ENCODE data around the gene CST5.
A peak's percentile ranks its signal among the peaks of the same experiment; 100 is the strongest.

The CST5 gene

DNA sequence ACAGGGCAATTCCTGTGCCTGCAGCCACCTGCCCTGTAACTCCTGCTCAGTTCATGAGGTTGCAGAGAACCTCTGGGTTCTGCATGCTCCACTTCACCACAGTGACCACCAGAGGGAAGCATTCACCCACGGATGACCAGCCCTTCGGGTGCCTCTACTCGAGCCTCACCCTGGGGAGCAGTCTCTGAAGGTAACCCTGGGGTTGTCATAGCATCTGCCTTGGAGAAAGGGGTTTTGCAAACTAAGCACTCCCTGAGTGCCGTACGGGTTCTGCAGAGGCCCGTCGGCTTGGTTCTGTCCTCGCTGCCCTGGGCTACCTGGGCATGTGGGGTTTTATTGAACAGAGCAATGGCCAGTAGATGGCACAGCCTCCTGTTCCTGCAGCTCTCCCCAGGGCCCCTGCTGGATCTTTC lies 10.2 kb upstream of the CST5 start:
- POLR2A ChIA-PET, result no interaction called here
- DNase-seq (ENCODE audit: extremely low spot score), result peak; percentile 28
- TF ChIP-seq SP1 (IDR thresholded peaks at IDR 0.05) (no peak), ELF4 (IDR thresholded peaks at IDR 0.05) (no peak), ARNT (IDR thresholded peaks at IDR 0.05) (no peak), SUZ12 (IDR thresholded peaks at IDR 0.05) (no peak), LEF1 (IDR thresholded peaks at IDR 0.05; ENCODE audit: borderline replicate concordance) (no peak), FOXK2 (IDR thresholded peaks at IDR 0.05) (no peak)
- TF ChIP-seq, protein P1, sequence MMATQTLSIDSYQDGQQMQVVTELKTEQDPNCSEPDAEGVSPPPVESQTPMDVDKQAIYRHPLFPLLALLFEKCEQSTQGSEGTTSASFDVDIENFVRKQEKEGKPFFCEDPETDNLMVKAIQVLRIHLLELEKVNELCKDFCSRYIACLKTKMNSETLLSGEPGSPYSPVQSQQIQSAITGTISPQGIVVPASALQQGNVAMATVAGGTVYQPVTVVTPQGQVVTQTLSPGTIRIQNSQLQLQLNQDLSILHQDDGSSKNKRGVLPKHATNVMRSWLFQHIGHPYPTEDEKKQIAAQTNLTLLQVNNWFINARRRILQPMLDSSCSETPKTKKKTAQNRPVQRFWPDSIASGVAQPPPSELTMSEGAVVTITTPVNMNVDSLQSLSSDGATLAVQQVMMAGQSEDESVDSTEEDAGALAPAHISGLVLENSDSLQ (IDR thresholded peaks at IDR 0.05), result no peak
- CTCF ChIA-PET, result interaction anchor here (0.6 to 0.7 kb wide), 2 partner anchors 16 to 1105 kb away, joined by 3 read pairs; no protein-coding TSS in a partner anchor

DNA sequence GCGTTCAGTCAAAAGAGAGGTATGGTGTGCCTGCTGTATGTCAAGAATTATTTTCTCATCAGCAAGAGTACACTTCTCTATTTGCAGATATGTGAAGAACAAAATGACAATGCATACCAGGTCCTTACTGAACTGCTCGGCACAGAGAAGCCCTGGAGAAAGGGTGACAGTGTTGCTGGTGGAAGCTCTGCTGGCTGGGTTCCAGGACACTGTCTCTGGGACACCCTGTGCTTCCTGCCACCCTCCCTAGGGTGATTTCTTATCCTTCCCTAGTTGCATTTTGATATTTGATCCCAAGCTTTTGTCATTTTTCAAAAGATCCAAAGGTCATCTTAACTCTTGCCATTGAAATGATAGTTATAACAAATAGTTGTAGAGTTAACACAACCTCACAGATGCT lies 8.3 kb upstream of the CST5 start:
- DNase-seq (ENCODE audit: extremely low spot score), result no peak
- TF ChIP-seq FOXM1 (IDR thresholded peaks at IDR 0.05; ENCODE audit: borderline replicate concordance) (no peak), BHLHE40 (IDR thresholded peaks at IDR 0.05; ENCODE audit: borderline replicate concordance) (no peak), ZNF384 (IDR thresholded peaks at IDR 0.05) (no peak), TARDBP (IDR thresholded peaks at IDR 0.05) (no peak), SP1 (IDR thresholded peaks at IDR 0.05) (no peak), FOXA1 (IDR thresholded peaks at IDR 0.05) (no peak), ARNT (IDR thresholded peaks at IDR 0.05) (no peak), NFRKB (IDR thresholded peaks at IDR 0.05) (no peak), LEF1 (IDR thresholded peaks at IDR 0.05; ENCODE audit: borderline replicate concordance) (no peak), ELF4 (IDR thresholded peaks at IDR 0.05) (no peak), L3MBTL2 (conservative IDR thresholded peaks at IDR 0.05) (no peak), CTBP1 (IDR thresholded peaks at IDR 0.05; ENCODE audit: borderline replicate concordance) (no peak), FOXK2 (IDR thresholded peaks at IDR 0.05) (no peak), HDGF (IDR thresholded peaks at IDR 0.05; ENCODE audit: borderline replicate concordance) (no peak), SUZ12 (IDR thresholded peaks at IDR 0.05) (no peak)
- TF ChIP-seq, protein P1 (IDR thresholded peaks at IDR 0.05), result no peak
- ChIA-PET CTCF (no interaction called here), POLR2A (no interaction called here)

DNA sequence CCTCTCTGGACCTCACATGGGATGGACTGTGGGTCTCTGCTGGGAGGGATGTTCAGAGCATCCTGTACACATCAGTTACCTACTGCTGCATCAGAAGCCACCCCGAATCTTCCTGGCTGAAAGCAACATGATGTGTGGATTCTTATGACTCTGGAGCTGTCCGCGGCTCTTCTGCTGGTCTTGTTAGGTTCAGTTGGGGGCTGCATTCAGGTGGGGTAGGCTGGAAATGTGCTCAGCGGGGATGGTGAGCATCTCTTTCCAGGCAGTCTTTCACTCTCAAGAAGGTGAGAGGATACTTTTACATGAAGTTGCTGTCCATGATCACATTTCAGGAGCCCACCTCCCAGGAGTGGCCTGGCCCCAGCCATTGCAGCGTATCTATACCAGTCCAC lies 5.2 kb upstream of the CST5 start:
- DNase-seq (ENCODE audit: extremely low spot score), result no peak
- CTCF ChIA-PET, result no interaction called here
- TF ChIP-seq, protein P1 (IDR thresholded peaks at IDR 0.05), result no peak
- TF ChIP-seq NFRKB (IDR thresholded peaks at IDR 0.05) (no peak), FOXM1 (IDR thresholded peaks at IDR 0.05; ENCODE audit: borderline replicate concordance) (no peak), CTBP1 (IDR thresholded peaks at IDR 0.05; ENCODE audit: borderline replicate concordance) (no peak), TARDBP (IDR thresholded peaks at IDR 0.05) (no peak), ARNT (IDR thresholded peaks at IDR 0.05) (no peak), FOXK2 (IDR thresholded peaks at IDR 0.05) (no peak), ZNF384 (IDR thresholded peaks at IDR 0.05) (no peak), BHLHE40 (IDR thresholded peaks at IDR 0.05; ENCODE audit: borderline replicate concordance) (no peak), ELF4 (IDR thresholded peaks at IDR 0.05) (no peak), SUZ12 (IDR thresholded peaks at IDR 0.05) (no peak), FOXA1 (IDR thresholded peaks at IDR 0.05) (no peak)
- POLR2A ChIA-PET, result no interaction called here

DNA sequence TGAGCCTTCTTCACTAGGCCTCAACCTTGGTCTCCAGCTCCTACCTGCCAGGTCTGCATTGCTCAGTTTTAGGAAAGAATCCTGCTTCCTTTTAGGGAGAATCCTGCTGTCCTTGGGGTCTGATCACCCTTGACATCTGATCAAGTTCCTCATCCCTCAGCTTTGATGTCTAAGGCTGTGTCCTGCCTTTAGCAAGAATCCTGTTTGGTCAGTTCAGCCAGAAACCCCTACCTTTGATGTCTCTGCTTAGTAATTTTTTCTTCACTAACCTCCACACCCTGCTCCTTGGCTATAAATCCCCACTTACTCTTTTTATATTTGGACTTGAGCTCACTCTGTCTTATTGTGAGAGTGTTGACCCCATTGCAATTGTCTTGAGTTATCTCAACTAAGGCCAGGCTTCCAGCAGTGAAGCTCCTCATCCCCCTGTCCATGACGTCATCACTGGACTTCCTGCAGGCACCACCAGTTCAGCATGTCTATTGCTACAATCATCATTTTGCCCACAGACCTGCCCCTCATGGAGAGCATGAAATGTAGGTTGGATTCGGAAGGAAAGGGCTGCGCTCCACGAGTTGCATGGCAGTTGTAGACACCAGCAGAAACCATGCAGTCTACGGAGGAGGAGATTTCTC lies 4.7 kb upstream of the CST5 start:
- ChIA-PET CTCF (no interaction called here), POLR2A (no interaction called here)
- no peak for TF ChIP-seq FOXA1 (IDR thresholded peaks at IDR 0.05)
- no peak for TF ChIP-seq ARNT (IDR thresholded peaks at IDR 0.05)
- no peak for TF ChIP-seq HDGF (IDR thresholded peaks at IDR 0.05; ENCODE audit: borderline replicate concordance)
- no peak for TF ChIP-seq FOXM1 (IDR thresholded peaks at IDR 0.05; ENCODE audit: borderline replicate concordance)
- TF ChIP-seq LEF1 (IDR thresholded peaks at IDR 0.05; ENCODE audit: borderline replicate concordance), result no peak
- TF ChIP-seq ZNF384 (IDR thresholded peaks at IDR 0.05), result no peak
- no peak for TF ChIP-seq SP1 (IDR thresholded peaks at IDR 0.05)
- TF ChIP-seq ELF4 (IDR thresholded peaks at IDR 0.05), result no peak
- no peak for TF ChIP-seq L3MBTL2 (conservative IDR thresholded peaks at IDR 0.05)
- no peak for TF ChIP-seq CTBP1 (IDR thresholded peaks at IDR 0.05; ENCODE audit: borderline replicate concordance)
- no peak for TF ChIP-seq TARDBP (IDR thresholded peaks at IDR 0.05)
- TF ChIP-seq BHLHE40 (IDR thresholded peaks at IDR 0.05; ENCODE audit: borderline replicate concordance), result no peak
- TF ChIP-seq, protein P1 (IDR thresholded peaks at IDR 0.05), result no peak
- no peak for TF ChIP-seq SUZ12 (IDR thresholded peaks at IDR 0.05)
- TF ChIP-seq NFRKB (IDR thresholded peaks at IDR 0.05), result no peak
- TF ChIP-seq FOXK2 (IDR thresholded peaks at IDR 0.05), result no peak
- DNase-seq (ENCODE audit: extremely low spot score), result no peak

GRCh38 chr20:23881371-23881770 lies 1.8 kb upstream of the CST5 start:
- DNase-seq (ENCODE audit: extremely low spot score), result no peak
- ChIA-PET POLR2A (no interaction called here), CTCF (no interaction called here)
- TF ChIP-seq ELF4 (IDR thresholded peaks at IDR 0.05), result no peak
- TF ChIP-seq TARDBP (IDR thresholded peaks at IDR 0.05), result no peak
- TF ChIP-seq ZNF384 (IDR thresholded peaks at IDR 0.05), result no peak
- TF ChIP-seq HDGF (IDR thresholded peaks at IDR 0.05; ENCODE audit: borderline replicate concordance), result no peak
- TF ChIP-seq CTBP1 (IDR thresholded peaks at IDR 0.05; ENCODE audit: borderline replicate concordance), result no peak
- no peak for TF ChIP-seq NFRKB (IDR thresholded peaks at IDR 0.05)
- TF ChIP-seq SUZ12 (IDR thresholded peaks at IDR 0.05), result no peak
- no peak for TF ChIP-seq LEF1 (IDR thresholded peaks at IDR 0.05; ENCODE audit: borderline replicate concordance)
- no peak for TF ChIP-seq SP1 (IDR thresholded peaks at IDR 0.05)
- TF ChIP-seq, protein P1 (IDR thresholded peaks at IDR 0.05), result no peak
- TF ChIP-seq ARNT (IDR thresholded peaks at IDR 0.05), result no peak
- no peak for TF ChIP-seq L3MBTL2 (conservative IDR thresholded peaks at IDR 0.05)
- TF ChIP-seq BHLHE40 (IDR thresholded peaks at IDR 0.05; ENCODE audit: borderline replicate concordance), result no peak

Data from HEK293T (cell line).